Stimulated activated CD4-positive, alpha-beta T cell treated with anti-CD3 and anti-CD28 coated beads, Interleukin-1b, Interleukin-23, amount 100 ng/mL, for 1 hour (primary cell): ENCODE results near the gene CAST.
"Not testable (repeated sequence)": the region's sequence is repeated elsewhere in the genome, so short reads cannot be mapped to it uniquely, and the experiment has no call there.

Experiments
- DNase-seq, 2 donors: peaks; one replicate each; pipeline ENCODE4 v3.0.0-alpha.2; 2020; ENCODE audit warnings: low read depth in 2 of 2

The CAST gene, protein sequence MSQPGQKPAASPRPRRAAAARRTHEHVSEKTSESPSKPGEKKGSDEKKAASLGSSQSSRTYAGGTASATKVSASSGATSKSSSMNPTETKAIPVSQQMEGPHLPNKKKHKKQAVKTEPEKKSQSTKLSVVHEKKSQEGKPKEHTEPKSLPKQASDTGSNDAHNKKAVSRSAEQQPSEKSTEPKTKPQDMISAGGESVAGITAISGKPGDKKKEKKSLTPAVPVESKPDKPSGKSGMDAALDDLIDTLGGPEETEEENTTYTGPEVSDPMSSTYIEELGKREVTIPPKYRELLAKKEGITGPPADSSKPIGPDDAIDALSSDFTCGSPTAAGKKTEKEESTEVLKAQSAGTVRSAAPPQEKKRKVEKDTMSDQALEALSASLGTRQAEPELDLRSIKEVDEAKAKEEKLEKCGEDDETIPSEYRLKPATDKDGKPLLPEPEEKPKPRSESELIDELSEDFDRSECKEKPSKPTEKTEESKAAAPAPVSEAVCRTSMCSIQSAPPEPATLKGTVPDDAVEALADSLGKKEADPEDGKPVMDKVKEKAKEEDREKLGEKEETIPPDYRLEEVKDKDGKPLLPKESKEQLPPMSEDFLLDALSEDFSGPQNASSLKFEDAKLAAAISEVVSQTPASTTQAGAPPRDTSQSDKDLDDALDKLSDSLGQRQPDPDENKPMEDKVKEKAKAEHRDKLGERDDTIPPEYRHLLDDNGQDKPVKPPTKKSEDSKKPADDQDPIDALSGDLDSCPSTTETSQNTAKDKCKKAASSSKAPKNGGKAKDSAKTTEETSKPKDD

DNA sequence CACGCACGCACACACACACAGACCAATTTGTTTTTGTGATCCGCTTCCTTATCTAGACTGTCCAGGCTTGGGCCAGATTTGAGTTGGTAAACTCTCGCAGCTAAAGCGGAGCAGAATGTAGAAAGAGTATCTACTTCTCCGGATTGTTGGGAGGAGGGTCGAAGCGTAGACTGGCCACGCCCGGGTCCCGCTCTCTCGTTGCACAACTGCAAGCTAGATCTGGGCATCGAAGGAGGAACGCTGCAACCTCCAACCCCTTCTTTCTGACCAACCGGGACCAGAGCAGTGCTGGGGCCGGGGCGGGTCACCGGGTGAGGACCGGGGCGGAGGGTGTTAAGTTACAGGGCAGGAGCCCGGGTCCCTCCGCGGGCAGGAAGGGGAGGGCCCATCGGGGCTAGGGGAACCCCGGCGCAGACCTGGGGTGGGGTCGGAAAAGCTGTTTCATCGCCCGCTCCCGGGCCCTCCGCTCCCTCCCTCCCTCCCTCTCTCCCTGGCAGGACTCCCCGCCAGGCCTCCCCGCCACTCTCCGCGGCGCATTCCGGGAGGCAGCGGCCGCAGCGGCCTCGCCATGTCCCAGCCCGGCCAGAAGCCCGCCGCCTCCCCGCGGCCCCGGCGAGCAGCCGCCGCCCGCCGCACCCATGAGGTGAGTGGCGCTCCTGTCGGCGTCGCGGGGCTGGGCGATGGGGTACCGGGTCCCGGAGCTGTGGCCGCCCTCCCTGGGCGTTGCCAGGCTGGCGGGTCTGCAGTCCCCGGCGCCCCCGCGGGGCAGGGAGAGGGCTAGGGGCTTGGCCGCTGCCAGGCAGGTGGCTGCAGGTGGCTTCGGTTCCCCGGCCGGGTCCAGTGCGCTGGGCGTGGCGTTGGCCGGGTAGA lies at the start of gene CAST:
TSS of gene CAST (plus strand) at position 522 of the 870 bp plus-strand sequence. CDS start at position 569, 47 bp downstream.
- peak; percentile 58 to 66 for DNase-seq

DNA sequence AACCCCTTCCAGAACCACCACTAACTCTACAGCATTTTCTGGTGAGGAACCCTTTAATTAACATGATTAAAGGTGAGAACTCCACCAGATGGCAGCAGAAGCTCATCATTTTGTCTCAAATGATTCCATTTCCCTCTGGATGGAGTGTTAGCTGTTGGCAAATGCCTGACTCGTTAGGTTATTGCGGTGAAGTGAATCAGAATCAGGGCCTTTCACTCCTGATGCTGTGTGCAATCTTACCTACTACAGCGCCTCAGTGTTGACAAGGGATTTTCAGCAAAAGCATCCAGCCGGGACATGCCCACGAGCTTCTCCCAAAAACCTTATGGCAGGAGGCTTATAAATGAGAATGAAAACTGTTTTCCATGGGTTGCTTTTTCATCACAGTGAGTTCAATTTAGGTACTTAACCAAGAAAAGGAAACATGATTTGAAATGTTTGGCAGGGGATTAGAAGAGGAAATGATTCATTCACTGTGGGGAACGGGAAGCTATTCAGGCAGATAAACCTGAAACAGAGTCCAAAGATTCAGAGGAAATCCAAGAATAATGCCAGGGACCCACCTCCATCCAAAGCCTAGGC lies 48.0 kb upstream of the CAST start:
- DNase-seq = peak in 1 of 2 donors; percentile 1

DNA sequence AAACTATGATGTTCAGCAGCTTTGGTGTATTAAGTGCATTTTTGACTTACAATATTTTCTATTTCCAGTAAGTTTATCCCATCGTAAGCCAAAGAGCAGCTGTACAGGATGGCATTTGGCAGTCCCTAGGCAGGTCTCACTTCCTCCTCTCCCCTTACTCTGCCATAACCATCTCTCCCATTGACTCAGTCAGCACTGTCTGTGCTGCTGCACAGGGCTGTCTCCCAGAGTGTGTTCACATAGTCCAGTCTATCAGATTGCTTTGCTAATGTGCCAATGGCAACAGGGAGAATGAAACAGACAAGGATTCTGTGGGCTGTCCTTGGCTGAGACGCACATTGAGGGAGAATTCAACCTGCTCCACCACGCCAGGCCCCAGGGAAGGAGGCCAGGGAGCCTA lies 47.0 kb upstream of the CAST start:
- DNase-seq = no peak

DNA sequence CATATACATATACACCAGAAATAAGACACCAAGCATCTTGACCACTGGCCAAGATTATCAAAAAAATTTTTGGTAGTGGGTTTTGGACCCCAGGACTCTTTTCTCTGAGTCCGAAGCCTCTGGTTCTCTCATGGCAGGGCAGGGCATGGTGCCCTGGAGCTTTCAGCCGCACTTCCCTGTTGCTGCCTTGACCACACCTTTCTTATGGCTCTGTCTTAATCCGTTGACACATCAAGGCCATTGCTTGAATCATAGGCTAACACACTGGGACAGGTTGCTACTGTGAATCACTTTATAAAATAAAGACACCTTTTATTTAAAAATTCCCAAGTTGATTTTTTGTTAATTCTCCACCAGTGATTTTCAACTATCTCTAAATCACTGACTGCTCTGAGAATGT lies 45.4 kb upstream of the CAST start:
- DNase-seq = no peak

DNA sequence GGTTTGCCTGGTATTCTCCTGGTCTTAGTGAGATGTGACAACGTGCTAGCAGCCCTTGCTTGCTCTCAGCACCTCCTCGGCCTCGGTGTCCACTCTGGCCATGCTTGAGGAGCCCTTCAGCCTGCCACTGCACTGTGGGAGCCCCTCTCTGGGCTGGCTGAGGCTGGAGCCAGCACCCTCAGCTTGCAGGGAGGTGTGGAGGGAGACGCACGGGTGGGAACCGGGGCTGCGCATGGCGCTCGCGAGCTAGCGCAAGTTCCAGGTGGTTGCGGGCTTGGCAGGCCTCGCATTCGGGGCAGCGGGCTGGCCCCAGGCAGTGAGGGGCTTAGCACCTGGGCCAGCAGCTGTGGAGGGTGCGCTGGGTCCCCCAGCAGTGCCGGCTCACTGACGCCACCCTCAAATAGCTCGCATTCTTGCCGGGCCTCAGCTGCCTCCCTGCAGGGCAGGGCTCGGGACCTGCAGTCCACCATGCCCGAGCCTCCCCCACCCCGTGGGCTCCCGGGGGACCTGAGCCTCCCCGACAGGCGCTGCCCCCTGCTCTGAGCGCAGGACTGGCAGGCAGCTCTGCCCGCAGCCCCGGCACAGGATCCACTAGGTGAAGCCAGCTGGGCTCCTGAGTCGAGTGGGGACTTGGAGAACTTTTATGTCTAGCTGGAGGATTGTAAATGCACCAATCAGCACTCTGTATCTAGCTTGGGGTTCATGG lies 43.7 kb upstream of the CAST start:
- DNase-seq = not testable (repeated sequence)

DNA sequence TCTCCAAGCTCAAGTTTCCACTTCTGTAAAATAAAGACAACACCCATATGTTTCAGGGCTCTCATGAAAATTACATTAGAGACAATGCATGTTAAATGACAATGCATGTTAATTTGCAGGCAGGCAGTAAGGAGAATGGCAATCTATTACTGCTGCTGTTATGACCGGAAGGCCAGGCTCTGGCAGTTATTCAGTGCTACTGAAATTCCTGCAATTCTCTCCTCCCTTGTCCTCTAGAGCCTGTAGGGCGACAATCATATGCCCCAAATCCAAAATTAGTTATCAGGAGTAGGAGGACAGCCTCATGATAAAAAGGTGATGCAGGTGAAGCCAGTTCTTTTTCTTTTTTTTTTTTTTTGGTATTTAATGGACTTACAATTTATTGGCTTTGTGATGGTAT lies 42.2 kb upstream of the CAST start:
- no peak for DNase-seq

DNA sequence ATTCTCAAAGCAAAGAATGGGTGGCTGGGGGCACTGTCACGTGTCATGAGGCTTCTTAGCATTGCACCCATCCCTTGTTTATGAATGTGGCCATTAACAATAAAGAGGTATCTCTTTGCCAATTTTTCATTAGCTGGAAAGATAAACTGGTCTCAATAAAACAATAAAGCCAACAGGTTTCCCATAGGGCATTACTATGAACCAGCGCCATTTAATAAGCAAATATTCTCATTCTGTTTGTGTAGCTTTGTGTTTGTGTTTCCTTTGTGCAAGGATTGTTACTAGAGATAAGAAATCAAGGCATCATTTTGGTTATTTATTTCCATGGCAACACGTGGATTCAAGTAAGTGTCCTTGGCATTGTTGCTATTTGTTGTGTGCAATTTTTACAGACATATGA lies 37.6 kb upstream of the CAST start:
- DNase-seq = no peak

DNA sequence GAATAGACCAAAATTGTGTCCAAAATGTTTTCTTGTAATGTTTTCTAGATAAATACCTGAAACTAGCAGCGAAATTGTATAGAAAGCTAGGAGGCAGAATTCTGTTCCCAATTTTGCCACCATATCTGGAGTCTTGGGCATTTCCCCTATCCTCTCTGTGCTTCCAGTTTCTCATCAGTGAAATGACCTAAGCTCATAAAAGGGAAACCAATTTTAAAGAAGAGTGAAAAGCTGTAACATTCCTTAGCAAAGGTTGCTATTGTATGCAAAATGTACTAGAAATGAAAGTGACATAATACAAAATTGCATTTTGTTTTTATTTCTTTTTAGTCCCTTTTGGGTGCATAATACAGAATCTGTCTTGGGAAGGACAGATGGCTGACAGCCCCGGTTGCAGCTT lies 36.8 kb upstream of the CAST start:
- no peak for DNase-seq

DNA sequence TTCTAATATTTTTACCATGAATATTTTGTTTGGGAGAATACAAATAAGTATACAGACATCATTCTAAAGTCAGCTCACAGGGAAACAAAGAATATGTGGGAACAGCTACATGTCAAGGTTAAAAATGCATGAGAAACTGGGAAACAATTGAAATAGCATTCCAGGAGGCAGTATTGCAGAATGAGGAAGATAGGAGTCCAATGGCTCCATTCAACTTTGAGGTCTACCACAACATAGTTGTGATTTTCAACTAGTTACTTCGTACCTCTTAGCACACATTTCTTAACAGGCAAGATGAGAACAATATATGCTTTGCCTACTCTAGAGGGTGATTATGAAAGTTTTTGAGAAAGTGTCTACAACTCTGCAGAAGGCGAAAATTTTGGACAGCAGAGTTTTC lies 35.2 kb upstream of the CAST start:
- no peak for DNase-seq

DNA sequence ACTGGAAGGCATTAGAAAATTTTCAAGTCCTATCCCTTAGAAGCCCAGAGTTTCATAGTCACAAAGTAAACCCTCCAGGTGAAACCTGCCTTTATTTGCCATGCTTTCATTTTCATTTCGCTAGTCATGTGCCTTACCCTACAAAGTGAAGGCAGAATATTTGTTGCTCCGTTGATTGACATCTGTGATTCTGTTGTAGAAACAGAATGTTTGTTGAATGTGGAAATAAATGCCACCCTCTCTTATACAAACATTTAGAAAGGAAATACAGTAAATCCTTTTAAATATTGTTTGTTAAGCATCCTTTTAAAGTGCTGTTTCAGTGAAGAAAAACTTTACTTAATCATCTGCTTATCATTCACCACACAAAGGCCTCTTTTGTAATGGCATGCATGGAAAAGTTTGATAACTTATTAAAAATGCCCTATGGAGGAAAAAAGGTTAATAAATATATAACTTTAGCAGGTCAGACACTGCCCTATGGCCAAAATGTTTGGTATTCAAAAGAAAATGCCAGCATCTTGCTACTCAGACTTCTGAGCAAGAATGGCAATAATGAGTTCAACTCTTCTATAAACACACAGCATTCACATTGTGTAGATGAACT lies 34.3 kb upstream of the CAST start:
- DNase-seq = no peak

DNA sequence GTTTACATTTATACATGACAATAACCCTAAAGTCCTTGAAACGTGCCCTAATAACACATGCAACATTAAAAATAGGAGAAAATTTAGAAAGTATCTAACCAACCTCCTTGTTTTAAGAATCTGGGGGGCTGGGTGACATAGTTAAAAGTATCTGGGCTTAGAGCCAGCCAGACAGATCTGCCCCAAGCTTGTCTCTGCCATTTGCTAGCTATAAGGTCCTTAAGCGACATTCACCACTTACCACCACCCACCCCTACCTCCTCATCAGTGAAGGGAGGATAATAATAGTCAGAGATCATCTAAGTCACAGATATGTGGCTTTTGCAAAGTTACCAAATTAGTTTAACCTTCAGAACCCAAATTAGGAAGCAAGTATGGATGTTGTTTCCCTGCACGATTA lies 33.8 kb upstream of the CAST start:
- DNase-seq = no peak

DNA sequence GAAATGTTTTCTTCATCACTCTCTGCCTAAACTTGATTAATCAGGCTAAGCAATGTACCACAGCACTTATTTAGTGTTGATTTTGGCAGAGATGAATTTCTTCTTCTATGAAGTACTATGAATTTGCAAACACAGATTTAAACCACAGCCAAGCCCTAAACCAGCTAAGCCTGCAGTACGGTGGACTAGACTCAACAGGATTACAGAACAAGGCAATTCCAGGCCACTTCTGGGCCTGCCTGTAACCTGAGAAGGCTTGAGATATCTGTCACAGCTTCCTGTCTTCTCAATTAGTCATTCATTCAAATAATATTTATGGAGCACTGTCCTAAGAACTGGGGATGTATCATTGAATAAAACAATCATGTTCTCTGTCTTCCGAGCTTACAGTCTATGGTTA lies 32.4 kb upstream of the CAST start:
- DNase-seq = no peak

DNA sequence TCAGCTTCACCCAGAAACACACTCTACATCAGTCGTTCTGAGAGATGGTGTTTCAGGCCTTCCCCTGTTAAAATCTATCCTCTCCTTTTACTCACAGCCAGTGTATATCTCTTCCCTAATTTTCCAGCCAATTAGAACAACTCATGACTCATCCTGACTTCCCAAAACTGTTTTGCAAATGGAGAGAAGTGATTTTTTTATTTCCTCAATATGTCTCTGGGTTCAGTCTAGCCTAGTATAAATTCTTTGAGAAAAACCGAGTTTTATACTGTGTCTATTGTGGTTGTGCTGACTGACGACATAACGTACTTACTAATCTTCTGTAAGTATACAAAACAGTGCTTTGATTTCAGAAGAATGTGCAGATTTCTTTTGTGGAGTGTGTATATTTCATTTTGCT lies 28.4 kb upstream of the CAST start:
- DNase-seq = no peak

DNA sequence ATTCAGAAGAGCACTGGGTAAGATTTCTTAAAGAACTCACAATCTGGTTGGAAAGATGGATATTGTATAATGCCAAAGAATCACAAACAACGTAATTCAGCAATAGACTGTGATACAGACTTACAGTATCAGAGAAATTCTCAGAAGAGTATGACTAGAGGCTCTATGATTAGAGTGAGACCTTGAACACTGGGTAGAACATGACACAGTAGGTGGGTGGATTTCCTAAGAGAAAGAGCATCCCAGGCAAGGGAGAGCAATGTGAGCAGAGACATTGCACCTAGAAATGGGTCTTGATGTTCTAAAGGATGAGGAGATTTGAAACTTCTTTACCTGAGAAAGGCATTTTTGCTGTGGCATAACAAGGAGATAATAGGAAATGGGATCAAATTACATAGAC lies 27.3 kb upstream of the CAST start:
- DNase-seq = no peak

DNA sequence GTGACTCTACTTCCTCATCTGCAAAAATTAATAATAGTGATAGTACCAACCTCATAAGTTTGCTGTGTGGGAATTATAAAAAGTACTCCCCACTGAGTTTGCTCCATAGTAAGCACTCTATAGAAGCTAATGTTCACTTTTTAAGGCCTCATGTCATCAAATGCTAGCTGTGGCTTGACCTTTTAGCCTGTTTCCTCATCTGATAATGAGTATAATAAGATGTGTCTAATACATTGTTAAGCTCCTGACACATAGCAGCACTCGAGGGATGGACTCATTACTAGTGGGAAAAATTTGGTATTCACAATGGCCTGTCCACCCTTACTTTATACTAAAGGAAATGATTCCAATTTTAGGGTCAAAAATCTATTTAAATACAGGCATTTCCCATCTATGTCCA lies 26.1 kb upstream of the CAST start:
- DNase-seq = no peak

DNA sequence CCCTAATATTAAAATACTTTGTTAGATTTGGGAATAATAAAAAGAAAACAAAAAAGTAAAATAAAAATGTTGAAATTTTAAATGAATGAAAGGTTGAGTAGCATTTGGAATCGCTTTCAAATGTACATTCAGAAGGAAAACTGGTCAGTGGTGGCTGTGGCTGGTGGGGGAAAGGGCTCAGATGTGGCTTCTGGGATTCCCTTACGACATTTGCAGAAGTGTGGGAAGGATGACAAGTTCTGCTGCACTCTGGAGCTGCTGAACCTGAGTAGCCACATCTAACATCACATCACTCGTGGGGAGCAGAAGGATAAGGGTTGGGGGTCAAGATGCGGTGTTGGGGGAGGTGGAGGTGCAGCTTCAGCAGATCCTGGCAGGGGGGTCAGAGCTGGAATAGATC lies 25.6 kb upstream of the CAST start:
- DNase-seq = no peak

DNA sequence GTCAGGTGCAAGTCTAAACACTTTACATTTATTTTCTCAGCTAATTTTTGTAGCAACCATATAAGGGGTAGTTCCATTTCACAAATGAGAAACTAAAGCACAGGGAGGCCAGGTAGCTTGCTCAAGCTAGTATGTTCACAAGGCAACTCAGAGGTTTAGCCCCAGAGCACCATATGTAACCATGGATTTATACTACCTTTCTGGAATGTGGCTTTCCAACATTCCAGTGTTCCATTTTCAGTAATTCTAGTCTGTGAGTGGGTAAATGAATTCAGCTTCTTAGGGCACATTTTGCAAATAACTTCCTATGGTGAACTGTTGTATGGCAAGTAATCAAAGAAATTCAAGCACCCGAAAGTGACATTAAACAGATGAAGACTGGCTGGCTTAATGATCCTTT lies 25.0 kb upstream of the CAST start:
- DNase-seq = no peak

DNA sequence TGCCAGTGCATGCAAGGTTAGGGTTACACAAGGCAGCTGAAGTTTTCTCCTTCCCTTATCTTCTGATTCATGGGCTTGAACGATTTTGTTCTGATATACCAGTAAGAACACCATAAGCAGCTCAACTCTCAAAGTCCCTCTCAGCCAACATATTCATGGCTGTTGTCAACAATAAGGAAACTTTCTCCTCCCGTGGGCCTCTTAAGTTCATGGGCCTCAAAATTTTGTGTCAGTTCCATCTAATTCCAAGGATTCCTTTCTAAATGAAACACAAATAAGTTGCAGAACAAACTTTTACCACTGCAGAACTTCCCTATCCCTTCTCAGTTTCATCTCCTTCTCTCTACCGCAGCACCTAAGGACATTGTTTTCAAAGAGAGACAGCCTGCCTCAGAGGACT lies 23.6 kb upstream of the CAST start:
- DNase-seq = no peak

DNA sequence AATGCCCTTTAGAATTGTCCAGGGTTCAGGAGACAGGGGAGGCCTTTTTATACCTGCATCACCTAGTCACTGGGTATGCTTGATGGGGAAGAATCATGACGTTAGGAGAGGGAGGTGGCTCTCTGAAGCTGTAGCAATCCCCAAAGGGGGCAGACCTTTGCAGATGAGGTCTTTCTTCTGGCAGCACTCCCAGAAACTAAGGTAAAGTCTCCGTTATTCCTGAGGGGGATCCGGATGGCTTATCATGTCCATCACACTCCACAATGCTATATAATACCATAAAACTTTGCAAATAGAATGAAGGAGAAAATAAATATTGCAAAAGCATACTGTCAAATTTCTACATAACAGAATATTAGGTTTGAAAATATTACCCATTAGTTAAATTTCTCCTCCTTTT lies 21.5 kb upstream of the CAST start:
- DNase-seq = no peak

DNA sequence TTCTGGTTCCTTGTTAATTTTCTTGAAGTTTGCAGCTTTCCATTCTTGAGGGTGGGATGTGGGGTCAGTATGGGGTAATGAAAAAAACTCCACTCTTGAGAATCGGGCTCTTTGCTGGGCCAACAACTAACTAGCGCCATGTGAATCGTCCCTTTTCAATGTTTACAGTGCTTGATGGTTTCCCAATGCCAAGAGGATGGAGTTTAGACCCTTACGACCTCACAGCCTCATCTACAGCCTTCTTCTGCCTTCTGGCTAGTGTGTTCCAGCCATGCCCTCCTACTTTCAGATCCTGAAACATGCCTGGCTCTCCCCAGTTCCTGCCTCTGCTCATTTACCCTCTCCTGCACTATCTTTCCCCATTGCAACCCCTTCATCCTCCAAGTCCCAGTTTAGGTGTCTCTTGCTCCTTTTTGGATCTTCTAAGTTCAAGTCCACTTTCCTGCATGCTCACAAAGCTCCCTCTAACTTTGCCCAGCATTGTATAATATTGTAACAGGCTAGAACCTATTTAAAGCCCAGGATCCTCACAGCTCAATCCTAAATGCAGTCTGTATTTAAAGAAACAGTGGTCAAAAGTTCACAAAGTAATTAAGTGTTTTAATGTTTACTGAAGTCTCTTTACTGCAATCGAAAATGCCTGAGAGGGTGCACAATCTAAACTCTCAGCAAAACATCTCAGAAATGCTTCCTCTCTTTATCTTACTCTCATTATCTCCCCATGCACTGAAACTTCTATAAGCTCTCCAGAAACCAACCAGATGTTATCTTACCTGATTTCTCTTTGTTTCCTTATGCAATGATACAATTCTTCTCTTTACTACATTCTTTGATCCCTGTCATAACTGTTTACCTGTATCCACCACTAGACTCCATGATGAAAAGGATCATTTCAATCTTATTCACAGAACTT lies 20.6 kb upstream of the CAST start:
- DNase-seq = no peak
